Fibroblast of lung (primary cell): Measurements from ENCODE around the gene SPRING1. TPM values are rescaled to one million over a fixed set of nuclear protein-coding genes. Genes with fewer than 3 reads are reported as not detected.

ENCODE experiments used
- DNase-seq, 2 donors: peaks; one replicate each; pipeline versions ENCODE4 v3.0.0 to v3.0.0-alpha.2; 2010; ENCODE audit warnings: low read depth in 2 of 2
- H2AFZ ChIP-seq: 2 replicates; pipeline ENCODE4 v1.5.1; 2012; ENCODE audit warnings: low read length, control low read depth, inconsistent platforms
- H3K27ac ChIP-seq: 2 replicates; pipeline ENCODE4 v1.5.1; 2011; ENCODE audit warnings: low read length, control low read depth; ENCODE audit not compliant: insufficient read depth
- H3K27me3 ChIP-seq: 2 replicates; pipeline ENCODE4 v1.5.1; 2011; ENCODE audit warnings: mild to moderate bottlenecking, low read length; ENCODE audit not compliant: control insufficient read depth, insufficient read depth
- H3K36me3 ChIP-seq: 2 replicates; pipeline ENCODE4 v1.5.1; 2011; ENCODE audit warnings: low read length; ENCODE audit not compliant: control insufficient read depth, insufficient read depth
- H3K4me1 ChIP-seq: 2 replicates; pipeline ENCODE4 v1.5.1; 2011; ENCODE audit warnings: low read length; ENCODE audit not compliant: control insufficient read depth, insufficient read depth; ENCODE audit errors: extremely low read depth
- H3K4me2 ChIP-seq: 2 replicates; pipeline ENCODE4 v1.5.1; 2011; ENCODE audit warnings: low read length, control low read depth; ENCODE audit not compliant: insufficient read depth; ENCODE audit errors: extremely low read depth
- H3K4me3 ChIP-seq, 4 experiments: fragments of 200-600 bp in 1 of 4; sonication (generic) in 1 of 4; replicated peaks in 1 of 4; 2 replicates each; pipeline ENCODE4 v1.5.1; 2011 to 2016; ENCODE audit warnings: low read length in 4 of 4, low read depth in 3 of 4, mild to moderate bottlenecking in 3 of 4, control low read depth in 2 of 4, inconsistent platforms in 1 of 4, mixed read lengths in 1 of 4; ENCODE audit not compliant: insufficient read depth in 1 of 4; ENCODE audit errors: control extremely low read depth in 1 of 4
- H3K79me2 ChIP-seq: 2 replicates; pipeline ENCODE4 v1.5.1; 2012; ENCODE audit warnings: mild to moderate bottlenecking, low read length, inconsistent platforms; ENCODE audit not compliant: control insufficient read depth, insufficient read depth
- H3K9ac ChIP-seq: 2 replicates; pipeline ENCODE4 v1.5.1; 2011; ENCODE audit warnings: mild to moderate bottlenecking, low read length, control low read depth; ENCODE audit not compliant: insufficient read depth
- H3K9me3 ChIP-seq: 2 replicates; pipeline ENCODE4 v1.5.1; 2012; ENCODE audit warnings: low read depth, low read length; ENCODE audit not compliant: control insufficient read depth, insufficient read depth
- H4K20me1 ChIP-seq: 2 replicates; pipeline ENCODE4 v1.5.1; 2011; ENCODE audit warnings: low read length; ENCODE audit not compliant: control insufficient read depth, insufficient read depth; ENCODE audit errors: extremely low read depth
- CTCF ChIP-seq, 2 donors: IDR thresholded peaks in 1 of 2; conservative IDR thresholded peaks in 1 of 2; 1 replicate in 1 of 2; 2 replicates in 1 of 2; pipeline ENCODE4 v1.5.1; 2011 to 2012; ENCODE audit warnings: low read length in 2 of 2, control low read depth in 1 of 2, inconsistent platforms in 1 of 2, low read depth in 1 of 2, mild to moderate bottlenecking in 1 of 2
- EZH2 ChIP-seq: IDR thresholded peaks from 2 replicates; pipeline ENCODE4 v1.5.1; 2012; ENCODE audit warnings: low read length, control low read depth, mild to moderate bottlenecking; ENCODE audit errors: missing control alignments
- polyA plus RNA-seq, 2 donors: library from polyadenylated mRNA; depleted of rRNA in 1 of 2; stranded (reverse) in 1 of 2; unstranded in 1 of 2; fragments of >200 nt; gene quantifications; 2 replicates each; pipeline ENCODE4 v1.2.1, GENCODE V29; 2011 to 2012; ENCODE audit warnings: missing spikeins in 1 of 2
- total RNA-seq: library from RNA; depleted of rRNA; stranded (reverse); fragments of >200 nt; gene quantifications from 2 replicates; pipeline ENCODE4 v1.2.1, GENCODE V29; 2014

SPRING1 gene
- total and polyA plus RNA-seq, 2 donors (not counting 1 experiment from before 2014, with no cell fraction given): 14.6 to 18.8 TPM

DNA sequence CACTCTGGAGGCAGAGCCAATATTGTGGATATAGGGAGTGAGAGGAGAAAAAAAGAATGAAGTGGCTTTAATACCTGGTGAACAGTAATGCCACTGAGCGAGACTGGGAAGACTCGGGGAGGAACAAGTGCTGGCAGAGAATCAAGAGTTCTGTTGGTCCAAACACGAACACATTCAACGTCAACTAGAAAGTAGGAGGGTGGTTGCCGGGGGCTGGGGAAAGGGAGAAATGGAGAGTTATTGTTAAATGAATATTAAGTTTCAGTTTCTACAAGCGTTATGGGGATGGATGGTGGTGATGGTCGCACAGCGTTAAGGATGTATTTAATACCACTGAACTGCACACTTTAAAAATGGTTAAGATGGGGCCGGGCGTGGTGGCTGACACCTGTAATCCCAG is 2.8 kb downstream of the SPRING1 start:
- no peak for TF ChIP-seq CTCF (conservative IDR thresholded peaks at IDR 0.05 in 1 of 2, IDR thresholded peaks at IDR 0.05 in 1 of 2; ENCODE audit: low read depth in 1 of 2, low read length in 2 of 2)
- no peak for TF ChIP-seq EZH2
- Histone ChIP-seq H3K9me3 (no peaks in the 10 kb centered on the region), H3K27ac (no peak overlapping the region), H3K4me1 (no peaks in the 10 kb centered on the region), H3K27me3 (no peaks in the 10 kb centered on the region), H3K79me2 (peaks cover 28% of the 10 kb centered on the region), H2AFZ (no peak overlapping the region), H4K20me1 (no peaks in the 10 kb centered on the region), H3K4me2 (no peak overlapping the region), H3K4me3 (no peak overlapping the region), H3K36me3 (no peaks in the 10 kb centered on the region), H3K9ac (no peak overlapping the region)
- no peak for DNase-seq

- no peaks in the 10 kb centered on the region for H3K4me1 ChIP-seq
- no peaks in the 10 kb centered on the region for H3K36me3 ChIP-seq
- DNase-seq: no peak
- no peak overlapping the region for H3K4me3 ChIP-seq
- TF ChIP-seq CTCF (conservative IDR thresholded peaks at IDR 0.05 in 1 of 2, IDR thresholded peaks at IDR 0.05 in 1 of 2; ENCODE audit: low read depth in 1 of 2, low read length in 2 of 2) (no peak), EZH2 (no peak)
- no peaks in the 10 kb centered on the region for H4K20me1 ChIP-seq
- no peaks in the 10 kb centered on the region for H3K9me3 ChIP-seq
- no peak overlapping the region for H2AFZ ChIP-seq
- no peak overlapping the region for H3K27ac ChIP-seq
- no peak overlapping the region for H3K9ac ChIP-seq
- no peaks in the 10 kb centered on the region for H3K27me3 ChIP-seq
- H3K79me2 ChIP-seq: peaks cover 28% of the 10 kb centered on the region
- no peak overlapping the region for H3K4me2 ChIP-seq
Observed at GRCh38 chr12:116734156-116734768, 3.6 kb downstream of the SPRING1 start.

GRCh38 chr12:116731801-116732200 is 6.1 kb downstream of the SPRING1 start:
- DNase-seq: no peak
- Histone ChIP-seq H3K9ac (no peak overlapping the region), H3K36me3 (no peaks in the 10 kb centered on the region), H3K4me2 (no peak overlapping the region), H3K4me1 (peaks cover 2% of the 10 kb centered on the region), H3K9me3 (no peaks in the 10 kb centered on the region), H2AFZ (no peak overlapping the region), H3K79me2 (peaks cover 21% of the 10 kb centered on the region), H3K27me3 (no peaks in the 10 kb centered on the region), H3K4me3 (no peak overlapping the region), H4K20me1 (no peaks in the 10 kb centered on the region), H3K27ac (no peak overlapping the region)
- TF ChIP-seq EZH2 (no peak), CTCF (conservative IDR thresholded peaks at IDR 0.05 in 1 of 2, IDR thresholded peaks at IDR 0.05 in 1 of 2; ENCODE audit: low read depth in 1 of 2, low read length in 2 of 2) (no peak)
